H1 (cell line): Measurements from ENCODE around the gene ZNF644. TPM values are rescaled to one million over a fixed set of nuclear protein-coding genes. Genes with fewer than 3 reads are reported as not detected.

Source experiments
- CTCF ChIA-PET: fragments of 300-600 bp; sonication (Branson Sonifier 250); formaldehyde crosslinking; loops from one replicate; lab custom pipeline; 2021; ENCODE audit not compliant: partially characterized antibody; lab: Charles Lee
- POLR2A ChIA-PET: fragments of 300-600 bp; sonication (Branson Sonifier 250); formaldehyde crosslinking; loops from one replicate; lab custom pipeline; 2021; ENCODE audit warnings: inconsistent platforms; ENCODE audit not compliant: partially characterized antibody; lab: Charles Lee
- DNase-seq, 2 experiments: peaks; one replicate each; pipeline versions ENCODE4 v3.0.0 to v3.0.0-alpha.2; 2010 to 2022; ENCODE audit warnings: low spot score in 2 of 2, low read depth in 1 of 2, mixed read lengths in 1 of 2
- FAIRE-seq: peaks from 2 replicates; lab custom pipeline; 2011; peaks lifted over from hg19 to GRCh38; lab: Jason Lieb, UNC
- H2AFZ ChIP-seq: 2 replicates; pipeline ENCODE4 v1.8.1; 2012; ENCODE audit warnings: low read length, inconsistent platforms
- H2AK5ac ChIP-seq: 2 replicates; pipeline ENCODE4 v1.6.1; 2013; ENCODE audit warnings: low read depth, low read length
- H2BK120ac ChIP-seq: replicated peaks from 2 replicates; pipeline ENCODE3; 2013; ENCODE audit warnings: low read depth, low read length, inconsistent platforms
- H2BK12ac ChIP-seq: 2 replicates; pipeline ENCODE4 v1.6.1; 2013; ENCODE audit warnings: low read depth, low read length
- H2BK15ac ChIP-seq: 2 replicates; pipeline ENCODE4 v1.6.1; 2013; ENCODE audit warnings: low read length
- H2BK20ac ChIP-seq: 2 replicates; pipeline ENCODE4 v1.6.1; 2013; ENCODE audit warnings: low read length
- H2BK5ac ChIP-seq: 2 replicates; pipeline ENCODE4 v1.6.1; 2013; ENCODE audit warnings: low read depth, low read length
- H3K14ac ChIP-seq: 2 replicates; pipeline ENCODE4 v1.6.1; 2013; ENCODE audit warnings: inconsistent platforms; ENCODE audit not compliant: insufficient read length
- H3K18ac ChIP-seq: 2 replicates; pipeline ENCODE4 v1.6.1; 2013; ENCODE audit warnings: low read length; ENCODE audit errors: extremely low read depth
- H3K23ac ChIP-seq: 2 replicates; pipeline ENCODE4 v1.6.1; 2013; ENCODE audit warnings: inconsistent platforms; ENCODE audit not compliant: insufficient read length
- H3K23me2 ChIP-seq: 2 replicates; pipeline ENCODE4 v1.6.1; 2013; ENCODE audit warnings: low read depth, low read length
- H3K27ac ChIP-seq: 2 replicates; pipeline ENCODE4 v1.6.1; 2011; ENCODE audit warnings: low read depth, low read length, inconsistent platforms
- H3K27me3 ChIP-seq, 4 experiments: replicated peaks in 1 of 4; 1 replicate in 1 of 4; 2 replicates in 3 of 4; pipeline versions ENCODE4 v1.6.1 to v1.8.1; 2011 to 2013; ENCODE audit warnings: low read length in 3 of 4, mild to moderate bottlenecking in 3 of 4, inconsistent platforms in 2 of 4, mixed read lengths in 2 of 4, moderate library complexity in 1 of 4; ENCODE audit not compliant: control insufficient read depth in 3 of 4, insufficient read depth in 3 of 4; ENCODE audit errors: extremely low read depth in 1 of 4
- H3K36me3 ChIP-seq, 4 experiments: 2 replicates each; pipeline versions ENCODE4 v1.6.1 to v1.8.1; 2011 to 2013; ENCODE audit warnings: mild to moderate bottlenecking in 4 of 4, low read length in 3 of 4, moderate library complexity in 2 of 4, control low read depth in 1 of 4, inconsistent platforms in 1 of 4; ENCODE audit not compliant: insufficient read depth in 4 of 4, control insufficient read depth in 2 of 4
- H3K4ac ChIP-seq: replicated peaks from 2 replicates; pipeline ENCODE3; 2013; ENCODE audit warnings: low read length, low read depth, mixed read lengths, inconsistent platforms; ENCODE audit not compliant: insufficient read length
- H3K4me1 ChIP-seq, 4 experiments: replicated peaks in 1 of 4; 1 replicate in 1 of 4; 2 replicates in 3 of 4; pipeline versions ENCODE4 v1.6.1 to v1.8.1; 2011 to 2013; ENCODE audit warnings: low read length in 3 of 4, inconsistent platforms in 2 of 4, mixed read lengths in 1 of 4; ENCODE audit not compliant: insufficient read depth in 4 of 4, control insufficient read depth in 3 of 4
- H3K4me2 ChIP-seq, 2 experiments: 2 replicates each; pipeline versions ENCODE4 v1.6.1 to v1.8.1; 2011 to 2013; ENCODE audit warnings: low read depth in 2 of 2, low read length in 2 of 2, control low read depth in 1 of 2, inconsistent platforms in 1 of 2, mild to moderate bottlenecking in 1 of 2; ENCODE audit not compliant: insufficient read depth in 1 of 2
- H3K4me3 ChIP-seq, 4 experiments: fragments of 200-600, 300-600 bp in 1 of 4; sonication (generic), shearing (Covaris generic), sonication (Bioruptor Twin) in 1 of 4; 2 replicates each; pipeline versions ENCODE4 v1.5.1 to v1.8.1; 2011 to 2016; ENCODE audit warnings: low read length in 4 of 4, low read depth in 3 of 4, control low read depth in 2 of 4, inconsistent platforms in 2 of 4, mild to moderate bottlenecking in 2 of 4, mixed read lengths in 1 of 4, moderate library complexity in 1 of 4; ENCODE audit not compliant: insufficient read depth in 2 of 4; ENCODE audit errors: extremely low read depth in 1 of 4
- H3K56ac ChIP-seq: replicated peaks from 2 replicates; pipeline ENCODE3; 2013; ENCODE audit warnings: low read depth, mild to moderate bottlenecking, mixed read lengths, low read length, inconsistent platforms; ENCODE audit not compliant: insufficient read length
- H3K79me1 ChIP-seq: 2 replicates; pipeline ENCODE4 v1.6.1; 2013; ENCODE audit warnings: low read depth, low read length, control low read depth
- H3K79me2 ChIP-seq, 2 experiments: 2 replicates each; pipeline versions ENCODE4 v1.6.1 to v1.8.1; 2012 to 2013; ENCODE audit warnings: low read length in 2 of 2, mild to moderate bottlenecking in 2 of 2, inconsistent platforms in 1 of 2; ENCODE audit not compliant: insufficient read depth in 2 of 2, control insufficient read depth in 1 of 2
- H3K9ac ChIP-seq, 4 experiments: replicated peaks in 1 of 4; 1 replicate in 1 of 4; 2 replicates in 3 of 4; pipeline versions ENCODE4 v1.6.1 to v1.8.1; 2011 to 2013; ENCODE audit warnings: low read depth in 3 of 4, low read length in 3 of 4, control low read depth in 2 of 4, mild to moderate bottlenecking in 2 of 4, moderate library complexity in 2 of 4, inconsistent platforms in 1 of 4; ENCODE audit errors: extremely low read depth in 1 of 4
- H3K9me3 ChIP-seq, 2 experiments: 2 replicates each; pipeline versions ENCODE4 v1.6.1 to v1.8.1; 2012 to 2013; ENCODE audit warnings: mild to moderate bottlenecking in 2 of 2, moderate library complexity in 2 of 2, control low read depth in 1 of 2, inconsistent platforms in 1 of 2, low read depth in 1 of 2, low read length in 1 of 2, mixed read lengths in 1 of 2; ENCODE audit not compliant: insufficient read depth in 2 of 2
- H4K20me1 ChIP-seq, 2 experiments: replicated peaks in 1 of 2; 2 replicates each; pipeline versions ENCODE3 to v1.8.1; 2011 to 2013; ENCODE audit warnings: inconsistent platforms in 2 of 2, low read length in 2 of 2, mild to moderate bottlenecking in 1 of 2; ENCODE audit not compliant: insufficient read depth in 2 of 2, control insufficient read depth in 1 of 2
- H4K5ac ChIP-seq: 2 replicates; pipeline ENCODE4 v1.6.1; 2013; ENCODE audit warnings: low read length, low read depth, mixed read lengths, inconsistent platforms; ENCODE audit not compliant: insufficient read length
- H4K8ac ChIP-seq: 2 replicates; pipeline ENCODE4 v1.8.0; 2013; ENCODE audit warnings: mild to moderate bottlenecking, moderate library complexity, low read length, inconsistent platforms; ENCODE audit not compliant: insufficient read depth; ENCODE audit errors: extremely low read depth
- H4K91ac ChIP-seq: replicated peaks from 2 replicates; pipeline ENCODE3; 2013; ENCODE audit warnings: low read length, mixed read lengths, inconsistent platforms; ENCODE audit not compliant: insufficient read length
- WGBS, 2 experiments: shearing (Covaris generic) in 1 of 2; methylation state at CpG; one replicate each; pipeline versions ENCODE4 v1.1.6 to v1.1.7; 2013 to 2015; ENCODE audit warnings: low lambda C conversion rate in 2 of 2, mixed read lengths in 2 of 2, inconsistent platforms in 1 of 2, low coverage in 1 of 2, missing lambda C conversion rate in 1 of 2; ENCODE audit not compliant: insufficient replicate concordance in 2 of 2, insufficient coverage in 1 of 2, insufficient read length in 1 of 2; ENCODE audit errors: extremely low coverage in 1 of 2, missing lambda C conversion rate in 1 of 2; 5-methylcytosine and 5-hydroxymethylcytosine counted together
- polyA plus RNA-seq, 7 experiments: library from polyadenylated mRNA; depleted of rRNA in 3 of 7; stranded (reverse) in 5 of 7; unstranded in 2 of 7; fragments of >200 nt in 5 of 7; fragments of 200-250 nt in 2 of 7; gene quantifications; 1 replicate in 5 of 7; 2 replicates in 1 of 7; 4 replicates in 1 of 7; pipeline versions ENCODE4 v1.2.1 to v1.2.3, GENCODE V29; 2011 to 2013; ENCODE audit warnings: missing spikeins in 2 of 7, mixed read lengths in 2 of 7
- total RNA-seq: library from RNA; stranded (reverse); fragmentation: NEBNext Ultra II Directional; extraction: Animal tissue kit (Norgen Biotek cat#: 25700); gene quantifications from 2 replicates; pipeline ENCODE4 v1.2.1, GENCODE V29; 2021

The ZNF644 gene
- total and polyA plus RNA-seq, 2 of the 8 experiments (the other 6 are each of a cell fraction or from before 2014, with no cell fraction given) = 14.5 to 93.5 TPM

DNA sequence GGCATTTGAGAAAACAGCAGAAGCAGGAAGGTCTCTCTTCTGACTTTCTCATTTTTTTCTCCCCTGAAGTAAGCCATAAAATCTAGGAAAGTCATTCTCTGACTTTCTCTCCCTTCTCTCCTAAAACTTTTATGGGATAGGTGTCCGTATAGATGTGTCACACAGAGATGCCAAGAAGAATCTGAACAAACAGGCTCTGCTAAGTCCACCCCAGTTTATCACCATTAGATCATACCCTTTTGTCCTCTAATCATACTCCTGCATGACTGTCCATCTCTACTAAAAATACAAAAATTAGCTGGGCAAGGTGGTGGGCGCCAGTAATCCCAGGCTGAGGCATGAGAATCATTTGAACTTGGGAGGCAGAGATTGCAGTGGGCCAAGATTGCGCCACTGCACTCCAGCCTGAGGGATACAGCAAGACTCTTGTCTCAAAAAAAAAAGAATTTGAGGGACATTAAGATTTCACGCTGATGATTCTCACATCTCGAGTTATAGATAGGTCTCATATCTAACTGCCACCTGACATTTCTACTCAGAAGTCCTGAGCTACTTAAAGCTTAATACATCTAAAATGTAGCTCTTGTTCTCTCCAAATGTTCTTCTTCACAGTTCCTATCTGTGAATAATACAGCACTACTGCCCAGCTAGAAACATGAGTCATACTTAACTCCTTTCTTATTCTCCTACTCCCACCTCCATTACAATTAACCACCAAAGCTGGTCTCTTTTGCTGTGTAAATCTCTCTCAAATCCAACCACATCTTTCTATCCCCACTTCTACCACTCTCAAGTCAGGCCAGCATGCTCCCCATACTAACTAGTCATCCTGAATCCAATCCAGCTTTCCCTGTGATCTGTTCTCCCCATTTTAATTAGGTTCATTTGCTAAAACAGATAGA, 47.7 kb downstream of the ZNF644 start:
- Histone ChIP-seq H2BK15ac (no peak overlapping the region), H2BK5ac (peak overlapping the region; percentile 61; the same call in 1 of the 2 replicates), H3K14ac (no peak overlapping the region), H3K18ac (no peak overlapping the region), H3K79me2 (peaks cover 0 to 95% of the 10 kb centered on the region in 2 experiments; a peak in 3 of 4 replicates), H3K4me3 (peak overlapping the region in 1 of 4 experiments; percentile 19; a peak in 1 of 8 replicates), H3K56ac (no peak overlapping the region), H3K79me1 (no peaks in the 10 kb centered on the region), H3K9me3 (no peaks in the 10 kb centered on the region), H3K4me1 (peaks cover 2 to 7% (median 6%) of the 10 kb centered on the region in 4 experiments), H3K27me3 (no peaks in the 10 kb centered on the region), H4K5ac (no peak overlapping the region), H3K23ac (no peak overlapping the region), H4K8ac (no peak overlapping the region), H3K27ac (no peak overlapping the region; the same call in none of the 2 replicates), H3K36me3 (peaks cover 0 to 22% (median 0%) of the 10 kb centered on the region in 4 experiments; a peak in 3 of 8 replicates), H3K4me2 (peak overlapping the region; percentile 45 to 60), H4K91ac (no peak overlapping the region), H3K9ac (no peak overlapping the region), H2BK120ac (no peak overlapping the region), H2BK20ac (no peak overlapping the region), H2AK5ac (no peak overlapping the region), H3K4ac (no peak overlapping the region), H4K20me1 (peaks cover 2 to 3% of the 10 kb centered on the region in 2 experiments), H2AFZ (no peak overlapping the region), H3K23me2 (no peaks in the 10 kb centered on the region), H2BK12ac (no peak overlapping the region; the same call in 1 of the 2 replicates)
- DNase-seq (peak in 1 of 2 experiments; percentile 21), FAIRE-seq (no peak)
- ChIA-PET POLR2A (interaction anchor here (0.6 to 1.5 kb wide), 6 partner anchors 9 to 191 kb away, joined by 3 to 6 read pairs (median 3); partner anchors contain the start of gene ZNF644), CTCF (interaction anchor here (0.7 to 1.9 kb wide), 9 partner anchors 9 to 304 kb away, joined by 3 to 13 read pairs (median 3); no protein-coding TSS in a partner anchor)
- WGBS, 2 experiments = 69% methylated on average over 5 of the region's 5 CpGs; no CpG with 5 or more reads in 1 of the 2 experiments
